Tibial nerve (tissue), 4 donors: ENCODE results near the gene AR. TPM values are rescaled to one million over a fixed set of nuclear protein-coding genes. Genes with fewer than 3 reads are reported as not detected.

Source experiments
- DNase-seq, 2 donors: peaks; one replicate each; pipeline ENCODE4 v3.0.0-alpha.2; 2019; ENCODE audit warnings: low spot score in 2 of 2
- H3K27ac ChIP-seq, 4 donors: fragments of 200-600 bp; sonication (generic) in 3 of 4; one replicate each; pipeline ENCODE4 v1.5.1; 2017 to 2019; ENCODE audit warnings: mild to moderate bottlenecking in 1 of 4
- H3K27me3 ChIP-seq, 2 donors: fragments of 200-600 bp; sonication (generic) in 1 of 2; one replicate each; pipeline versions ENCODE4 v1.5.1 to v1.6.0; 2017 to 2019
- H3K36me3 ChIP-seq, 3 donors: fragments of 200-600 bp; sonication (generic); one replicate each; pipeline ENCODE4 v1.5.1; 2018 to 2019
- H3K4me1 ChIP-seq, 4 donors: fragments of 200-600 bp; sonication (generic) in 3 of 4; one replicate each; pipeline ENCODE4 v1.5.1; 2017 to 2019
- H3K4me3 ChIP-seq, 4 donors: fragments of 200-600 bp; sonication (generic) in 3 of 4; one replicate each; pipeline ENCODE4 v1.5.1; 2017 to 2019; ENCODE audit warnings: mild to moderate bottlenecking in 1 of 4, moderate library complexity in 1 of 4
- H3K9me3 ChIP-seq, 4 donors: fragments of 200-600 bp; sonication (generic) in 3 of 4; one replicate each; pipeline ENCODE4 v1.5.1; 2017 to 2019
- CTCF ChIP-seq, 5 experiments: fragments of 200-600 bp in 3 of 5; fragments of 450-650 bp in 2 of 5; sonication (generic) in 3 of 5; IDR thresholded peaks; one replicate each; pipeline ENCODE4 v1.5.1; 2016 to 2019; ENCODE audit warnings: antibody characterized with exemption in 5 of 5, mild to moderate bottlenecking in 3 of 5, moderate library complexity in 2 of 5
- EP300 ChIP-seq, 2 donors: sonication (generic); formaldehyde crosslinking; IDR thresholded peaks; one replicate each; pipeline ENCODE4 v1.6.1; 2017; ENCODE audit warnings: antibody characterized with exemption in 2 of 2, mild to moderate bottlenecking in 1 of 2
- POLR2A ChIP-seq, 2 donors: fragments of 450-650 bp; IDR thresholded peaks; one replicate each; pipeline ENCODE4 v1.6.1; 2017; ENCODE audit warnings: antibody characterized with exemption in 2 of 2, mild to moderate bottlenecking in 2 of 2, moderate library complexity in 2 of 2
- WGBS, 2 donors: methylation state at CpG; one replicate each; pipeline ENCODE4 v1.1.5; 2018; 5-methylcytosine and 5-hydroxymethylcytosine counted together
- total RNA-seq, 4 donors: library from RNA; depleted of rRNA; stranded (reverse); fragments of >200 nt; gene quantifications; one replicate each; pipeline ENCODE4 v1.1.0, GENCODE V29; 2016

Gene AR
- total RNA-seq, 4 donors from 2014 or later = 9.6 to 23.5 (median 14.1) TPM

GRCh38 chrX:67779099-67779498, 235.3 kb downstream of the AR start:
- no peaks in the 10 kb centered on the region for H3K27me3 ChIP-seq
- H3K4me3 ChIP-seq = no peak overlapping the region
- peaks cover 0 to 19% (median 8%) of the 10 kb centered on the region in 4 donors for H3K4me1 ChIP-seq
- DNase-seq = no peak
- no peaks in the 10 kb centered on the region for H3K36me3 ChIP-seq
- no peaks in the 10 kb centered on the region for H3K9me3 ChIP-seq
- H3K27ac ChIP-seq = no peak overlapping the region
- WGBS, 2 donors = 82 to 98% methylated on average over 3 of the region's 3 CpGs
- TF ChIP-seq EP300 (IDR thresholded peaks at IDR 0.05) (no peak), POLR2A (IDR thresholded peaks at IDR 0.05) (no peak), CTCF (IDR thresholded peaks at IDR 0.05) (no peak)
